HG03575 (cell line): ENCODE measurements around the gene ULK1.
"Not testable (repeated sequence)": the region's sequence is repeated elsewhere in the genome, so short reads cannot be mapped to it uniquely, and the experiment has no call there.

Experiments
- ATAC-seq: cut with Tn5 transposase; IDR thresholded peaks from one replicate; pipeline ENCODE4 v1.9.1; 2021; ENCODE audit not compliant: unreplicated experiment, insufficient number of reproducible peaks, low FRiP score; ENCODE audit errors: extremely low read depth

The ULK1 gene

DNA sequence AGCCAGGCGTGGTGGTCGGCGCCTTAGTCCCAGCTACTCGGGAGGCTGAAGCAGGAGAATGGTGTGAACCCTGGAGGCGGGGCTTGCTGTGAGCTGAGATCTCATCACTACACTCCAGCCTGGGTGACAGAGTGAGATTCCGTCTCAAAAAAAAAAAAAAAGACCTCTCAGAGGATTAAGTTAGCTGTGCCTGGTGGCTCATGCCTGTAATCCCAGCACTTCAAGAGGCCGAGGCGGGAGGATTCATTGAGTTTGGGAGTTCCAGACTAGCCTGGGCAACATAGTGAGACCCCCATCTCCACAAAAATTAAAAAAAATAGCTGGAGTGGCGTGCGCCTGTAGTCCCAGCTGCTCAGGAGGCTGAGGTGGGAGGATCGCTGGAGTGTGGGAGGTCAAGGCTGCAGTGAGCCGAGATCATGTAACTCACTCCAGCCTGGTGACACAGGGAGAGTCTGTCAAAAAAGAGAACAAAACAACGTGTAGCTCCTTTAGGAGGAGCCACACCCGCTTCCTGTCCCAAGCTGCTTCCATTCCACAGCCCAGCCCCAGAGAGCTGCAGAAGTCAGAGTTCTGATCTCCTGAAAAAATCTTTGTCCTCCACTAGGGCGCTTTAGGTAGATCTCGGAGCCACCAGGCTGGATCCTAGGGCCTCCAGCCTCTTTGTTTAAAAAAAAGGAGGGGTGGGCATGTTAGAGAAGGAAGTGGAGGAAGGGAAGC, 11.5 kb upstream of the ULK1 start:
- ATAC-seq, result no peak

DNA sequence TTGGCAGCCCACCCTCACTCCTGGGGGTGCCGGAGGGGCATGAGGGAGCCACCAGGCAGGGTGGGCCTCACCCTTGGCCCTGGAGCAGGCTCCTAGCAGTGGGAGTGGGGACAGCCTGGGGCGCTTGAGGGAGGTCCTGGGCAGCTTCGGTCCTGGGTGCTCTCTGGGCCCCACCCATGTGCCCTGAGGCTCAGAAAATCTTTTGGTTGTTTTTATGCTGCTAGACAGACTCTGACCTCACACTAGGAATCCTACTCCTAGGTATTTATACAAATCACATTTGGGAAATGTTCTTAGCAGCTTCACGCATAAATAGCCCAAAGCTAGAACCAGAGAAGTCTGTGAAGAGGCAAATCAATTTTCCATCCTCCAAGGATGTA, 10.9 kb upstream of the ULK1 start:
- ATAC-seq, result no peak

DNA sequence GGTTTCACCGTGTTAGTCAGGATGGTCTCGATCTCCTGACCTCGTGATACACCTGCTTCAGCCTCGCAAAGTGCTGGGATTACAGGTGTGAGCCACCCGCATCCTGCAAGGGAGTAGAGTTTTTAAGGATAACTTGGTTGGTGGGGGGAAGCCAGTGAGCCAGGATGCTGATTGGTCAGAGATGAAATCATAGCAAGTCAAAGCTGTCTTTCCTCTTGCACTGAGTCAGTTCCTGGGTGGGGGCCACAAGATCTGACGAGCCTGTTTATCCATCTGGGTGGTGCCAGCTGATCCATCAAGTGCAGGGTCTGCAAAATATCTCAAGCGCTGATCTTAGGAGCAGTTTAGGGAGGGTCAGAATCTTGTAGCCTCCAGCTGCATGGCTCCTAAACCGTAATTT, 9.3 kb upstream of the ULK1 start:
- not testable (repeated sequence) for ATAC-seq

DNA sequence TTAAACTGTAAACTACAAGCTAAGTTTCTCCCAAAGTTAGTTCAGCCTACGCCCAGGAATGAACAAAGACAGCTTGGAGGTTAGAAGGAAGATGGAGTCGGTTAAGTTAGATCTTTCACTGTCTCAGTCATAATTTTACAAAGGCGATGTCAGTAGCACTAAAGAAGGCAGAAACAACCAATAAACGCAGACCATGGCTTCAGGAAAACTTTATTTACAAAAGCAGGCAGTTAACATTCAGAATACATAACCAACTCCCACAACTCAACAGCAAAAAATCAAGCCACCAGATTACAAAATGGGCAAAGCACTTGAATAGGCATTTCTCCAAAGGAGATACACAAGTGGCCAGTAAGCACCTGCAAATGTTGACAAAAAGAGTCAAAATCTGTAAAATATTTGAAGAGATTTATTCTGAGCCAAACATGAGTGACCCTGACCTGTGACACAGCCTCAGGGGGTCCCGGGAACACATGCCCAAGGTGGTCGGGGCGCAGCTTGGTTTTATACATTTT, 8.8 kb upstream of the ULK1 start:
- no peak for ATAC-seq

DNA sequence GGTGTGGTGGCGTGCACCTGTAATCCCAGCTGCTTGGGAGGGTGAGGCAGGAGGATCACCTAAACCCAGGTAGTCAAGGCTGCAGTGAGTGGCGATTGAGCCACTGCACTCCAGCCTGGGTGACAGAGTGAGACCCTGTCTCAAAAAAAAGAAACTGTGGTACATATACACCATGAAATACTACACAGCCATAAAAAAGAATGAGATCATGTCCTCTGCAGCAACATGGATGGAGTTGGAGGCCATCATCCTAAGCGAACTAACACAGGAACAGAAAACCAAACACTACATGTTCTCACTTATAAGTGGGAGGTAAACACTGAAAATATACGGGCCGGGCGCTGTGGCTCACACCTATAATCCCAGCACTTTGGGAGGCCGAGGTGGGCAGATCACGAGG, 2.7 kb upstream of the ULK1 start:
- ATAC-seq, result not testable (repeated sequence)

DNA sequence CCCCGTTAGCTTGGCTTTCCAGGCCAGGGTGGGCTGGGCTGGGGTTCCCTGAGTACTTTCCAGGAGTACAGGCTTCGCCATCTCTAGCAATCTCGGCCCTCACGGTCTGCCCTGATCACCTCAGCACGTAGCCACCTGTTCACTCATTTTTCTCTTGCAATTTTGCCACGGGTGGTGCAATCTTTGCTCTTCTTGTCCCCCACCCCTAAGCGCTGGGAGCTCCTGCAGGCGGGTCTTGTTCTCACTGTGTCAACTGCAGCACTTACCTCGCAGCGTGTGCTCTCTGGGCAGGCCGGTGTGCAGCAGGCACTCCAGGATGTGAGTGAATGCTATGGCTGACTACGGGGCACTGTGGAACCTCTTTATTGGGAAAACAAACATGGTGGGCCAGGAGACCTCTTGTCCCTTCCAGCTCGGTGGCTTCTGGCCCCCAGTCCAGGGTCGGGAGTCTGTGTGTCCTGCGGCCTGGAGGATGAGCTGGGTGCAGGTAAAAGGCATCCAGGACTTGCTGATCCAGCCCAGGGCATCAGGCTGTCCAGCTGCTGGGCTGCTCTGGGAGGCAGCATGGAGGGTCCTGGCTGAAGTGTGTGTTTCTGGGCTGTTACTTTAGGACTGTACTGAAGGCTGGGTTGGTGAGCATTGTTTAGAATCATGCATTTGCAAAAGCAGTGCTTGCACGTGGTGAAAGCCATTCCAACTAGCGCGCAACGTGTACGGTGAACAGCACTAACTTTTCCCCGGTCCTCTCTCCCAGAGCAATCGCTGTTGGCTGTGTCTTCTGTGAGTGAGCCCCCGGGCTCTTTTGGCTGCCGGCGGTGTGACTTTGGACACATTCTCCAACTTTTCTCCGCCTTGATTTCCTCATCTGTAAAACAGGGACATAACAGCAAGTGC, 1.5 kb upstream of the ULK1 start:
- no peak for ATAC-seq

DNA sequence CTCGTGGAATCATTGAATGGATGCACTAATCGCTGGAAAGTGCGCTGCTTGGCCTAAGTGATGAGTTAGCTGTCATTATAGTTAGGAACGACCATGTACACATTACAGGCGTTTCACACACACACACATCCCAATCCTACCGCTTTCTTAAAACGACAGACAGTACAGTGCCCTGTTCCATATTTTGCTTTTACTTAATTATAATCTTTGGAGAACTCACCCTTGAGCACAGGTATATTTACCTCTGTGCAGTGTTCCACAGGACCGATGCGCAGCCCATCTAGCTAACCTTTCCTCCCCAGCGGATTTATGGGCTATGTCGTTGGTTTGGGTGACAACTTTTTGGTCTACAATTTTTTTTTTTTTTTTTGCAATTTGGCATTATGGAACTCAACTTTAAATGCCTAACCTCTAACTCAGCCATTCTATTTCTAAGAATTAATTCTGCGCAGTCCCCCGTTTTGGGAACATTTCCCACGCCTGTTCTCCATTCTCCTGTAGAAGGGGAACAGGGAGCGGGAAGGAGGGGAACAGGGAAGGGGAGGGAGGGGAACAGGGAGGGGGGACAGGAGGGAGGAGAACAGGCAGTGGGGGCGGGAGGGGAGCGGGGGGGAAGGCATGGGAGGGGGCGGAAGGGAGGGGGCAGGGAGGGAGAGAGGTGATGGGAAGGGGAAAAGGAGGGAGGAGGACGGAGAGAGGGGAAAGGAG, 663 bp upstream of the ULK1 start:
- no peak for ATAC-seq

DNA sequence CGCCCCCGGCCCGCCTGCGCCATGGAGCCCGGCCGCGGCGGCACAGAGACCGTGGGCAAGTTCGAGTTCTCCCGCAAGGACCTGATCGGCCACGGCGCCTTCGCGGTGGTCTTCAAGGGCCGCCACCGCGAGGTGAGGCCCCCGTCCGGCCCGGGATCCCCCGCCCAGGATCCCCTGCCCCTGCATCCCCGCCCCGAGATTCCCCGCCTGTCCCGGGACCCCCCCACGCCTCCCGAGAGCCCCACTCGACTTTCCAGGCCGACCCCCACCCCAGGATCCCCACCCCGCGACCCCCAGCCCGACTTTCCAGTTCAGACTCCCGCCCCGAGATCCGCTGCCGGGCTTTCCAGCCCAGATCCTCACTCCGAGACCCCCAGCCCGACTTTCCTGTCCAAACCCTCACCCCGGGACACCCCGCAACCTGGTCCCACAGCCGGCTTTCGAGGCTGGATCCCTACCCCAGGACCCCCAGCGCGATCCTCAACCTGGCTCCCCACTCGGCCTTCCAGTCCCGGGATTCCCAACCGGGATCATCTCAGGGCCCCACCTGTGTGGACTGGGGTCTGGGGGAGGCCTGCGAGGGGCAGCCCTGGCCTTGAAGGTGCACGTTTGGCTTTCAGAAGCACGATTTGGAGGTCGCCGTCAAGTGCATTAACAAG, 688 bp downstream of the ULK1 start:
- no peak for ATAC-seq

DNA sequence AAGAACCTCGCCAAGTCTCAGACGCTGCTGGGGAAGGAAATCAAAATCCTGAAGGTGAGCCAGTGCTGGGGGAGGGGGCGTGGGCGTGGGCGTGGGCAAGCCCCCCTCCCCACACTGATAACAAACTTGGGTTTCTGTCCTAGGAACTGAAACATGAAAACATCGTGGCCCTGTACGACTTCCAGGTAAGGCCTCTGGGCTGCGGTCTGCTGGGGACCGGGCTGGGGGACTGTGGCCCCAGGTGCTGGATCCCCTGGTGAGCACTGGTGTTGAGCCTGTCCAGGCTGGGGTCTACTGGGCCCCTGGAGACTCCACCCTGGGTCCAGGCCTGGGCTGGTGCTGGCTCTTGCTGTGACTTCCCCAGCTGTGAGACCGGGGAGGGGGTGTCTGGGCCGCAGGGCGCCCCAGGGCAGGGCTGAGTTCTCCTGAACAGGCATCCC, 1.2 kb downstream of the ULK1 start:
- no peak for ATAC-seq

DNA sequence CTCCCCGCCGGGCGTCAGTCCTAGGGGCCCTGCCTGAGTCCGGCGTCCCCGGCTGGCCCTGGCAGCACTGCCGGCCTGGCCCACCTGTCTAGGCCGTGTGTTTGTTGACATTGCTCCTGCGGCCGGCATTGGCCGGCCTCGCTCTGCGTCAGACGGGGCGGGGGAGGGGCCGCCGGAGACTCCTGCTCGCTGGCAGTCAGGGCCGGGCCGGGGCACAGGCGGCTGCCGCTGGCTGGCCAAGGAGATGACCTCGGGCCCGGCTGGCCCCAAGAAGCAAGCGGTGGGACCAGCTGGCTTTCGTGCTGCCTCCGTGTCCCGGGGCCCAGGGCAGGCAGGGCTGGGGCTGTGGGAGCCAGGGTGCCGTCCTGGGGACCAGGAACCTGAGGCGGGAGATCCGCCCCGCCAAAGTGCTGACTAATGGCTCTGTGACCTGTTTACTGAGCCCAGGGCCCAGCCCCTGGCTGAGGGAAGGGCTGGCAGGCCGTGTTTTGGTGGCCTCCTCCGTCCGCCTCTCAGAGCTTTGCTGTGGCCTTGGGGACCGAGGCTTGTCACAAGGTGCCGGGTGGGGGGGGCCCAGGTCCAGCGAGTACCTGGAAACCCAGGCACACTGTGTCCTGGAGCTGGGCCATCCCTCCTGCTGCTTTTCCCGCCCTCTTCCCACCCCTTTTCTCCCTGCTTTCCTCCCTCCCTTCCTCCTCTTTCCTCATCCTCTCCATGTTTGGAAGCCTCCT, 1.8 kb downstream of the ULK1 start:
- ATAC-seq, result no peak

DNA sequence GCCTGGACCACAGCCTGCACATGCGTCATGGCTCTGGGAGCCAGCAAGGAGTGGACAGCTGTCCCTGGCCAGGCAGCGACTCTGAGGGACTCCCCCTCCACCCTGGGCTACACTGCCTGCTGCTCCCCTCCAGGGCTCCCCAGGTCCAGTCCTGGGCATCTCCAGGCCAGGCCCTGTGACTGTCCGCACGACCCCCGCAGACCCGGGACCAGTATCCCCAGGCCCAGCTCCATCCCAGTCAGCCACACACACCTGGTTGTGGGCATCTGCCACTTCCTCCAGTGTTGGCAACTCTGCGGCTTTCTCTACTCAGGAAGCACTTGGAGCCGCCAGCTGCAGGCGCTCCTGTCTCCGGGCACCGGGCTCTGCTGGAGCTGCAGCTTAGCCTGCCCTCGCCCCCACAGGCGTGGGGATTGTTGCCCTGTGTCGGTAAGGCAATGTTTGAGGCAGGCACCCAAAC, 2.4 kb downstream of the ULK1 start:
- ATAC-seq, result no peak

DNA sequence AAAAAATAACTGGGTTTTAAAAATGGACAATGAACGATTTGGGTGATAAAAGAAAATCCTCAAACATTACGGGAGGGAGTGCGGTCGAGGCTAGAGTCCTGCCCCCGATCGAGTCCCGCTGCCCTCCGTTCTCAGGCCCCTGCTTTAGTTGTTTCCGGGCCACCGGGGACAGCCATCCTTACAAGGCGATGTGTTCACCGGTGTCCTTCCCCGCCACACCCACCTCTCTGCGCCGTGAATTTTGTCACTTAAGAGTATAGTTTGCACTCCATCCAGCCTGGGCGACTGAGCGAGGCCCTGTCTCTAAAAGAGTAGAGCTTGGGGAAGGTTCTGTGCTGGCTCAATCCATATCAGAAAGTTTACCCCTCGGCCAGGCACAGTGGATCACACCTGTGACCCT, 2.9 kb downstream of the ULK1 start:
- ATAC-seq, result no peak

DNA sequence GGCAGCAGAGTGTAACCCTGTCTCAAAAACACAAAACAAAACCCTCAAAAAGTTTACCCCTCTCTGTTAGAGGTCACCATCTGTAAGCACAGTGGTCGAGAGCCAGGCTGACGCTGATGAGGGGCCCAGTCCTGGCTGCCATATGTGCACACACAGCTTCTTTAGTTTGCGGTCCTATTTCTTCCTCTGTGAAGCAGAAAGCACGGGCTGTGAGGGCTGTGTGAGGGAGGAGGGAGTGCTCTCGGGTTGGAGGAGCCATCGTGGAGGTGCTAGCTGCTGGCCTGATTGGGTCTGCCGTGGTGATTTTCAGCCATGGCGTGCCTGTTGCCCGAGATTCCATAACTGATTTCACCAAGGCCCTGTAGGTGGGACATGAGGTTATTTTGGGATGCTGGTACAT, 3.5 kb downstream of the ULK1 start:
- ATAC-seq, result no peak

DNA sequence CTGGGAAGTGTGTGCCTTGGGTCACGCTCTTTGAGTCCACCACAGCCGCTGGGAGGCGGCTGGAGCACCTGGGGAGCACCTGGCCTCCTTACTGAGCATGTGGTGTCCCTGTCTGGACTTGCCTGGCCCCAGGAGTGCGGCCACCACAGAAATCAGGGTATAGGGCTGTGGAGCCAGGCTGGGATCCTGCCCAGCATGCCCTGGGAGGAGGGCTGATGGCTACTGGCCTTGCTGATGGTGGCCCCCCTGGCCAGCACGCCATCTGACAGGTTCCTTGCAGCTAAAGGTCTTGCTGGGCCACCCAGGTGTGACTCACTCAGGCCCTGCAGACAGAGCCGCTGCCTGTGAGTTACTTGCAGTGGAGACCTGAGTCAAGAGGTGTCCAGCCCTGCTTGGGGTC, 6.0 kb downstream of the ULK1 start:
- ATAC-seq, result no peak

DNA sequence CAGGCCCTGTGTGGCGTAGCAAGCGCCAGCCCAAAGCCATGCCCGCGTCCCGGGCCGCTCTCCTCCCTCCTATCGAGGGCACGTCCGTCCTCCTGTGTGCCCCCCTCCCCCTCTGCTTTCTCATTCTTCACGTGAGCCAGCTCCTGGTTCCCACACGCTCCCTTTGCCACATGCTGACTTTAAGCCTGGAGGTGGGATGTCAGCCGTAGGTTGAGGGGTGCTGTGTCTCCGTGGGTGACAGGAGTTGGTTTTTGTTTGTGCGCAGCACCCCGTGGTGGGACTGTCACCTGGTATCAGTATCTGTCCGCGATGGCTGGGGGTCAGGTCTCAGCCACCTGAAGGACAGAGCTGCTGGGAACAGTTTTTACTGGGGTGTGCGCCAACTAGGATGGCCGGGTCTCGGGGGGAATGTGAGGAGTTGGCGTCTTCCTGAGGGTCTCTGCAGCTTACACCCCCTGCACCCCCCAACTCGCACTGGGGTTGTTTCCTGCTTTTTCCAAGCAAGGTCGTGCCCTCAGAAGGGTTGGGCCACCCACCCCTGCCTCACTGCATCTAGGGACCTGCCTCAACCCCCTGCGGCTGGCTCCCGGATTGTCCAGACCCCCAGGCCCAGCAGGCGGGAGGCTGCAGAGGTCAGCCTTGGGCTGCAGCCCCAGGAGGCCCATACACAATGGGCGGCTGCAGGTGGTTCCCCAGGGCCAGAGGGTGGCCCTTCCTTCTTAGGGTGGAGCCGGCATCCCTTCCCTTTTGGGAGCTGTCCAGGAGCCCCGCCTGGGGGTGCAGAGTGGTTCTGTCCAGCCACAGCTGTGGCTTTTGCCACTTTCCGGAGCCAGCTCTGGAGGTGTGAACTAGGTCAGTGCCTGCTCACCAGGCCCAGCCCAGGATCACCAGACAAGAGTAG, 7.3 kb downstream of the ULK1 start:
- ATAC-seq, result no peak

DNA sequence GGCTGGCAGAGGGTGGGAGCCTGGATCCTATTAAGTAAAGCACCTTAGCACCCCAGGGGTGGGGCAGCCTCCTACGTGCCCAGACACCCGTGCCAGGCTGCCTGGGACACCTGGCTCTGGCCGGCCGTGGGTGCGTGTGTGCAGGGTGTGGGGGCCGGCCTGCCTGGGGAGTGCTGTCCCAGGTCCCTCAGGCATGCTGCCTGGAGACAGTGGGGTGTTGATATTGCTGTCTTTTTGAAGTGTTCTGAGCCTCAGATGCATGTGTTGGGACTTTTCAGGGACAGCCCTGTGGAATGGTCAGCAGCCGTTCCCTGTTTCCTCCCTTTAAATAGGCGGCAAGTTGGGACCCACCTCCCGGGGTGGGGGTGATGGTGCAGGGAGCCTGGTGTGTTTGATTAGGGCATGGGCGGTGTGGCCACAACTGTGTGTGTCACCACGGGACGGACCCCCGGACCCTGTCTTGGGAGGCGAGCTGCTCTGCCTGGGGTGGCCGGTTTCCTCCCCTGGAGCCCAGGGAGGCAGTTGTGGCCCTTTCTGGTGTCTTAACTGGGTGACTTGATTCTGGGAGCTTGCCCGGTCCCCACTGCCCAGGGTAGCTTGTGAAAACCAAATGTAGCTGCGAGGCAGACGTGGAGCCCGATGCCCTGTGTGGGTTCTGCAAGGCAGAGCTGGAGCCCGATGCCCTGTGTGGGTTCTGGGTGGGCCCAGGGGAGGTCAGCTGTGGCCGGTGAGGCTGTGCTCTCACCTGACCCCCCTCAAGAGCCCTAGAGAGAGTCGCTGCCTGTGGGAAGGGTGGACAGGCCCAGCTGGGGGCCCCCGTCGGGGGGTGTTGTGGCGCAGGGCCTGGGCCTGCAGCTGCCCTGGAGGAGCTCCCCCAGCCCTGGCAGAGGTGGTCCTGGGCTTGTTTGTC, 8.2 kb downstream of the ULK1 start:
- ATAC-seq, result no peak
